Calu3 (cell line): ENCODE measurements around the gene EIF3I. TPM values are rescaled to one million over a fixed set of nuclear protein-coding genes. Genes with fewer than 3 reads are reported as not detected.

Experiments
- BruUV-seq: library from RNA; stranded (reverse); fragments of 400-500 nt; replicated peaks from 2 replicates; lab custom pipeline; 2021; lab: Mats Ljungman, UMichigan
- CTCF ChIA-PET: fragments of 300-600 bp; sonication (Branson Sonifier 250); formaldehyde crosslinking; loops from one replicate; lab custom pipeline; 2022; ENCODE audit warnings: antibody characterized with exemption; lab: Charles Lee
- DNase-seq: peaks from one replicate; pipeline ENCODE4 v3.0.0; 2022
- H3K27ac Mint-ChIP-seq: one replicate; pipeline ENCODE4 v1.8.0; 2022; ENCODE audit warnings: mixed read lengths; ENCODE audit not compliant: unreplicated experiment
- H3K27me3 Mint-ChIP-seq: one replicate; pipeline ENCODE4 v1.8.0; 2022; ENCODE audit warnings: mixed read lengths; ENCODE audit not compliant: unreplicated experiment
- H3K36me3 Mint-ChIP-seq: one replicate; pipeline ENCODE4 v1.8.0; 2022; ENCODE audit warnings: mild to moderate bottlenecking, moderate library complexity, mixed read lengths; ENCODE audit not compliant: insufficient read depth, unreplicated experiment
- H3K4me1 Mint-ChIP-seq: one replicate; pipeline ENCODE4 v1.8.0; 2022; ENCODE audit warnings: mild to moderate bottlenecking, low read depth, mixed read lengths; ENCODE audit not compliant: unreplicated experiment
- H3K4me3 Mint-ChIP-seq: one replicate; pipeline ENCODE4 v1.8.0; 2022; ENCODE audit warnings: mild to moderate bottlenecking, low read depth, moderate library complexity, mixed read lengths; ENCODE audit not compliant: unreplicated experiment
- H3K9me3 Mint-ChIP-seq: one replicate; pipeline ENCODE4 v1.8.0; 2022; ENCODE audit warnings: low read depth, mixed read lengths; ENCODE audit not compliant: unreplicated experiment
- intact Hi-C: fragments of 100-400 bp; cut with micrococcal nuclease; formaldehyde crosslinking; loops from one replicate; pipeline ENCODE4 v1.10.0; 2022; ENCODE audit not compliant: unreplicated experiment
- total RNA-seq: library from RNA; stranded (reverse); gene quantifications from 2 replicates; pipeline ENCODE4 v1.2.3, GENCODE V29; 2022
- TF ChIP-seq, protein P1 (sequence below): fragments of 200-600 bp; IDR thresholded peaks from one replicate; pipeline ENCODE4 v1.8.0; 2022; ENCODE audit warnings: antibody characterized with exemption; ENCODE audit not compliant: unreplicated experiment

EIF3I gene
- total RNA-seq, 1 experiment from 2014 or later, result 178 TPM

GRCh38 chr1:32220746-32221580 is 1.2 kb upstream of the EIF3I start:
- BruUV-seq, result no TSS peak
- peaks cover 24% of the 10 kb centered on the region for H3K4me1 Mint-ChIP-seq
- peak overlapping the region; percentile 85 for H3K4me3 Mint-ChIP-seq
- TF ChIP-seq, protein P1, sequence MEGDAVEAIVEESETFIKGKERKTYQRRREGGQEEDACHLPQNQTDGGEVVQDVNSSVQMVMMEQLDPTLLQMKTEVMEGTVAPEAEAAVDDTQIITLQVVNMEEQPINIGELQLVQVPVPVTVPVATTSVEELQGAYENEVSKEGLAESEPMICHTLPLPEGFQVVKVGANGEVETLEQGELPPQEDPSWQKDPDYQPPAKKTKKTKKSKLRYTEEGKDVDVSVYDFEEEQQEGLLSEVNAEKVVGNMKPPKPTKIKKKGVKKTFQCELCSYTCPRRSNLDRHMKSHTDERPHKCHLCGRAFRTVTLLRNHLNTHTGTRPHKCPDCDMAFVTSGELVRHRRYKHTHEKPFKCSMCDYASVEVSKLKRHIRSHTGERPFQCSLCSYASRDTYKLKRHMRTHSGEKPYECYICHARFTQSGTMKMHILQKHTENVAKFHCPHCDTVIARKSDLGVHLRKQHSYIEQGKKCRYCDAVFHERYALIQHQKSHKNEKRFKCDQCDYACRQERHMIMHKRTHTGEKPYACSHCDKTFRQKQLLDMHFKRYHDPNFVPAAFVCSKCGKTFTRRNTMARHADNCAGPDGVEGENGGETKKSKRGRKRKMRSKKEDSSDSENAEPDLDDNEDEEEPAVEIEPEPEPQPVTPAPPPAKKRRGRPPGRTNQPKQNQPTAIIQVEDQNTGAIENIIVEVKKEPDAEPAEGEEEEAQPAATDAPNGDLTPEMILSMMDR, result no peak
- intact Hi-C loops, result no loop called here
- H3K27ac Mint-ChIP-seq, result peak overlapping the region; percentile 77
- peaks cover 70% of the 10 kb centered on the region for H3K36me3 Mint-ChIP-seq
- DNase-seq, result no peak
- CTCF ChIA-PET, result no interaction called here
- no peaks in the 10 kb centered on the region for H3K9me3 Mint-ChIP-seq
- no peaks in the 10 kb centered on the region for H3K27me3 Mint-ChIP-seq

DNA sequence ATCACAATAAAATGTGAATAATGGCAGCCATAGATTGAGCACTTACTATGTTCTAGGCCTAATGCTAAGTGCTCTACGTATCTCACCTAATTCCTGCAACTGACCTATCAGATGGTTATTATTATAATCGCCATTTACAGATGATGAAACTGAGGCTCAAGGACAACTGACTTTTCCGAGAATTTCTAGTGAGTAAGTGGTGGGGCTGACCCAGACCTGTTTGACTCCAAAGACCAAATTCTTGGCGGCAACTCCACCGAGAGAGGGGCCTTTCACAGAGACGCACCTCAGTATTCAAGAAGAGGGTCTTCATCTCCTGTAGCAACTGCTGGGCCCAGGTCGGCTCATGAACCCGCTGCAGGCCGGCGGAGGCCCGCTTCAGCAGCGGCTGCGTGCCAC is 627 bp upstream of the EIF3I start:
- no peak for DNase-seq
- H3K27me3 Mint-ChIP-seq, result no peaks in the 10 kb centered on the region
- TF ChIP-seq, protein P1, result no peak
- H3K4me3 Mint-ChIP-seq, result peak overlapping the region; percentile 85
- H3K4me1 Mint-ChIP-seq, result peaks cover 24% of the 10 kb centered on the region
- TSS peak; percentile 37 for BruUV-seq
- H3K27ac Mint-ChIP-seq, result peak overlapping the region; percentile 77
- intact Hi-C loops, result no loop called here
- peaks cover 70% of the 10 kb centered on the region for H3K36me3 Mint-ChIP-seq
- CTCF ChIA-PET, result no interaction called here
- no peaks in the 10 kb centered on the region for H3K9me3 Mint-ChIP-seq

DNA sequence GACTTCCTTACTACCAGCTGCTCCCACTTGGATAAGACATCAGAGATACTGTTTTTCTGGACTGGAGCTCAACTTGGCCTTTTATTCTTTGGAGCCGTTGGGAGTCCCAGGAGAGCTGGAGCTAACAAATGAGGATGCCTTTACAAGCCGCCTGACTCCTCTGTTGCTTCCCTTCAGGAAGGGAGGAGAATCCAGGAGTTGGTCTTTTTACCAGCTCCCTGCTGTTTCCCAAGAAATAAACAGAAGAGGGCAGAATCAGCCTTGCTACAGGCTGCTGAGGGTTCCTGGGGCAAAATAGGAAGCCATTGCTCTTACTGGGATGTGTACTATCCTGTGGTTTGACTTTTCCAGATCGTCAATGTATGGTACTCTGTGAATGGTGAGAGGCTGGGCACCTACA is 1.5 kb downstream of the EIF3I start:
- peaks cover 24% of the 10 kb centered on the region for H3K4me1 Mint-ChIP-seq
- BruUV-seq, result no TSS peak
- H3K27me3 Mint-ChIP-seq, result no peaks in the 10 kb centered on the region
- intact Hi-C loops, result no loop called here
- no peak overlapping the region for H3K27ac Mint-ChIP-seq
- CTCF ChIA-PET, result interaction anchor here (1.0 to 1.2 kb wide), 3 partner anchors 68 to 98 kb away, joined by 3 to 4 read pairs (median 4); partner anchors contain the start of gene HDAC1
- H3K4me3 Mint-ChIP-seq, result peak overlapping the region; percentile 85
- no peak for DNase-seq
- H3K9me3 Mint-ChIP-seq, result no peaks in the 10 kb centered on the region
- peaks cover 71% of the 10 kb centered on the region for H3K36me3 Mint-ChIP-seq
- TF ChIP-seq, protein P1, result no peak

DNA sequence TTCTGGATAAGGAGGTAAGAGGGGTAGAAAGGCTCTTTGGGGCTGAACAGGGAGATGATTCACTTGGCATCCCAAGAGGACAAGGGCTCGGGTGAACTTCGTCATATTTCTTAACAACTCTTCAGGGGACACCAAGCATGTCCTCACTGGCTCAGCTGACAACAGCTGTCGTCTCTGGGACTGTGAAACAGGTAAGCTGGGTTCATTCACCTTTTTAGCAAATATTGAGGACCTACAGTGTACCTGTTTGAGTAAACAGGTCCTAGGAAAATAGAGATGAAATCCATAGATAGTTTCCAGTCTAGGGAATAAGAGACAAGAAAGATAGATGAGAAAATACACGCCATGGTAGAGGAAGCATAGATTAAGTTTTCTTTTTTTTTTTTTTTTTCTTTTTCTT is 2.1 kb downstream of the EIF3I start:
- DNase-seq, result no peak
- Mint-ChIP-seq H3K4me1 (peaks cover 24% of the 10 kb centered on the region), H3K9me3 (no peaks in the 10 kb centered on the region), H3K27me3 (no peaks in the 10 kb centered on the region), H3K27ac (no peak overlapping the region), H3K36me3 (peaks cover 77% of the 10 kb centered on the region), H3K4me3 (no peak overlapping the region)
- intact Hi-C loops, result no loop called here
- CTCF ChIA-PET, result interaction anchor here (1.0 kb wide), 2 partner anchors 92 to 98 kb away, joined by 3 to 4 read pairs; no protein-coding TSS in a partner anchor
- TF ChIP-seq, protein P1, result no peak
- BruUV-seq, result no TSS peak
